ENCODE results near the gene SMARCC1. TPM values are rescaled to one million over a fixed set of nuclear protein-coding genes. Genes with fewer than 3 reads are reported as not detected.

The SMARCC1 gene
- total RNA-seq, 1 experiment from 2014 or later = 53.2 TPM

- no peak for DNase-seq (ENCODE audit: low read depth)
Measured at GRCh38 chr3:47588587-47588986, 193.1 kb downstream of the SMARCC1 start.

- no peak for DNase-seq (ENCODE audit: low read depth)
Measured at GRCh38 chr3:47588053-47588452, 193.6 kb downstream of the SMARCC1 start.

- DNase-seq (ENCODE audit: low read depth) = no peak
Measured at GRCh38 chr3:47586746-47587145, 194.9 kb downstream of the SMARCC1 start.

- no peak for DNase-seq (ENCODE audit: low read depth)
Measured at GRCh38 chr3:47583320-47584075, 198.2 kb downstream of the SMARCC1 start.

- DNase-seq (ENCODE audit: low read depth) = no peak
Measured at GRCh38 chr3:47581835-47582234, 199.9 kb downstream of the SMARCC1 start.

GRCh38 chr3:47581422-47581821 is 200.3 kb downstream of the SMARCC1 start:
- no peak for DNase-seq (ENCODE audit: low read depth)

GRCh38 chr3:47580481-47580880 is 201.2 kb downstream of the SMARCC1 start:
- no peak for DNase-seq (ENCODE audit: low read depth)

- DNase-seq (ENCODE audit: low read depth) = no peak
Measured at GRCh38 chr3:47579875-47580274, 201.8 kb downstream of the SMARCC1 start.

- DNase-seq (ENCODE audit: low read depth) = no peak
Measured at GRCh38 chr3:47578691-47579632, 202.7 kb downstream of the SMARCC1 start, which contains the start of gene CSPG5. Gene CSPG5, minus strand, starts transcription at chr3:47578865. Its CDS starts 172 bp downstream, at chr3:47578693.

- no peak for DNase-seq (ENCODE audit: low read depth)
Measured at GRCh38 chr3:47578119-47578632, 203.5 kb downstream of the SMARCC1 start.

- DNase-seq (ENCODE audit: low read depth) = no peak
Measured at GRCh38 chr3:47577583-47578118, 204.0 kb downstream of the SMARCC1 start.

GRCh38 chr3:47573190-47574172 is 208.2 kb downstream of the SMARCC1 start:
- no peak for DNase-seq (ENCODE audit: low read depth)

GRCh38 chr3:47571391-47572175 is 210.1 kb downstream of the SMARCC1 start:
- DNase-seq (ENCODE audit: low read depth) = no peak

GRCh38 chr3:47568901-47569300 is 212.8 kb downstream of the SMARCC1 start:
- no peak for DNase-seq (ENCODE audit: low read depth)

GRCh38 chr3:47567149-47567548 is 214.5 kb downstream of the SMARCC1 start:
- no peak for DNase-seq (ENCODE audit: low read depth)

- no peak for DNase-seq (ENCODE audit: low read depth)
Measured at GRCh38 chr3:47566667-47567066, 215.0 kb downstream of the SMARCC1 start.

- no peak for DNase-seq (ENCODE audit: low read depth)
Measured at GRCh38 chr3:47565734-47566550, 215.8 kb downstream of the SMARCC1 start.

GRCh38 chr3:47556351-47556750 is 225.3 kb downstream of the SMARCC1 start:
- no peak for DNase-seq (ENCODE audit: low read depth)

GRCh38 chr3:47554335-47554734 is 227.4 kb downstream of the SMARCC1 start:
- DNase-seq (ENCODE audit: low read depth) = no peak
